Measurements from ENCODE around the gene FIGNL1. TPM values are rescaled to one million over a fixed set of nuclear protein-coding genes. Genes with fewer than 3 reads are reported as not detected.

FIGNL1 gene
- total and polyA plus RNA-seq, 2 donors (not counting 3 experiments of a cell fraction or from before 2014, with no cell fraction given), result 20.8 to 49.3 TPM

- CTCF ChIA-PET, result interaction anchor here (0.9 to 1.3 kb wide), 3 partner anchors 18 to 747 kb away, joined by 3 read pairs; no protein-coding TSS in a partner anchor
- Histone ChIP-seq H2AFZ (ENCODE audit: low read depth, low read length) (no peak overlapping the region), H4K20me1 (replicated peaks; ENCODE audit: control insufficient read depth, extremely low read depth, insufficient read depth, low read length) (no peaks in the 10 kb centered on the region), H3K79me2 (ENCODE audit: control insufficient read depth, insufficient read depth, low read length) (no peaks in the 10 kb centered on the region), H3K36me3 (ENCODE audit: control insufficient read depth in 2 of 2, extremely low read depth in 1 of 2, insufficient read depth in 2 of 2, low read length in 2 of 2) (no peaks in the 10 kb centered on the region), H3K4me2 (ENCODE audit: insufficient read depth, low read length) (no peak overlapping the region), H3K27ac (ENCODE audit: insufficient read depth, low read depth, low read length) (no peak overlapping the region), H3K4me3 (replicated peaks in 1 of 3; ENCODE audit: insufficient read depth in 1 of 3, low read depth in 1 of 3, low read length in 3 of 3) (no peak overlapping the region), H3K9me3 (replicated peaks; ENCODE audit: control insufficient read depth, insufficient read depth, low read length) (no peaks in the 10 kb centered on the region), H3K27me3 (ENCODE audit: control insufficient read depth in 2 of 2, insufficient read depth in 2 of 2, low read length in 2 of 2) (peaks cover 0 to 8% of the 10 kb centered on the region in 2 experiments), H3K9ac (replicated peaks; ENCODE audit: extremely low read depth, insufficient read depth, low read length) (no peak overlapping the region), H3K9me1 (replicated peaks; ENCODE audit: control insufficient read depth, extremely low read depth, insufficient read depth, low read length) (no peaks in the 10 kb centered on the region), H3K4me1 (ENCODE audit: control insufficient read depth, extremely low read depth, insufficient read depth, low read length) (no peaks in the 10 kb centered on the region)
- no peak for DNase-seq (ENCODE audit: low read depth, low spot score)
- dilution Hi-C loops (cut with MboI; ENCODE audit: extremely low pct_ligation_motif_present, low sequenced_read_pairs), result no loop called here
- no TSS peak for BruUV-seq (replicated peaks)
- TF ChIP-seq JUN (IDR thresholded peaks at IDR 0.05; ENCODE audit: borderline replicate concordance, insufficient read depth, insufficient read length, low read depth) (no peak), MYC (IDR thresholded peaks at IDR 0.05; ENCODE audit: low read depth, low read length) (no peak), CTCF (IDR thresholded peaks at IDR 0.05; ENCODE audit: extremely low read depth in 1 of 2, insufficient read depth in 1 of 2, low read depth in 1 of 2, low read length in 2 of 2) (no peak), FOS (IDR thresholded peaks at IDR 0.05; ENCODE audit: borderline replicate concordance, insufficient read depth, low read length) (no peak), GATA2 (IDR thresholded peaks at IDR 0.05; ENCODE audit: insufficient read depth, insufficient read length, low read depth, low read length) (no peak), POLR2A (IDR thresholded peaks at IDR 0.05; ENCODE audit: low read depth, low read length) (no peak)
- POLR2A ChIA-PET, result no interaction called here
- FAIRE-seq, result no peak
- intact Hi-C loops (cut with micrococcal nuclease), result no loop called here
These were observed 34.2 kb downstream of the FIGNL1 start for GRCh38 chr7:50415844-50416364.

DNA sequence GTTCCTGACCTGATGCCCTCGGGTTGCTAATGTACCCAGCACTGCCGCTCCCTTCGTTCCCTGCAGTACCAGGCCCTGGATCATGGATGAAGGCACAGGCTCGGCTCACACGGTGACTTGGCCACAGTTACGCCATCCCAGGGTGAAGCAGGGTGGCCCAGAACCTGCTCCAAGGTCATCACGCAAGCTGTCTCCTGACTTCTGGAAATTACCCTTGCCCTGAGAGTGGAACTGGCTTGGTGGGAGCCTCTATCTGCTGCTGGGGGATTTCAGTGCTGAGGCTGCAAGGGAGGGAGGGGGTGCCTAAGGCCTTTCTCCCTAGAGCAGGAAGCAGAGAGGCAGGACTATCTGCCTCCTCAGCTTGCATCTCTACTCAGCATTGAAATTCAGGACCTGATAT, 36.6 kb downstream of the FIGNL1 start:
- TF ChIP-seq EZH2 (IDR thresholded peaks at IDR 0.05; ENCODE audit: borderline replicate concordance, low read depth, low read length, severe bottlenecking), result no peak
- no peak for TF ChIP-seq POLR2AphosphoS5 (IDR thresholded peaks at IDR 0.05; ENCODE audit: insufficient read depth, low read depth, low read length)
- TF ChIP-seq MYC (IDR thresholded peaks at IDR 0.05; ENCODE audit: low read depth, low read length), result no peak
- no peak for TF ChIP-seq GATA2 (IDR thresholded peaks at IDR 0.05; ENCODE audit: insufficient read depth, insufficient read length, low read depth, low read length)
- TF ChIP-seq FOS (IDR thresholded peaks at IDR 0.05; ENCODE audit: borderline replicate concordance, insufficient read depth, low read length), result no peak
- no peak for TF ChIP-seq POLR2A (IDR thresholded peaks at IDR 0.05; ENCODE audit: low read depth, low read length)
- TF ChIP-seq, protein P1, sequence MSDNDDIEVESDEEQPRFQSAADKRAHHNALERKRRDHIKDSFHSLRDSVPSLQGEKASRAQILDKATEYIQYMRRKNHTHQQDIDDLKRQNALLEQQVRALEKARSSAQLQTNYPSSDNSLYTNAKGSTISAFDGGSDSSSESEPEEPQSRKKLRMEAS (IDR thresholded peaks at IDR 0.05; ENCODE audit: insufficient read depth, insufficient read length), result no peak
- TF ChIP-seq JUN (IDR thresholded peaks at IDR 0.05; ENCODE audit: borderline replicate concordance, insufficient read depth, insufficient read length, low read depth), result no peak
- TF ChIP-seq CTCF (IDR thresholded peaks at IDR 0.05; ENCODE audit: extremely low read depth in 1 of 2, insufficient read depth in 1 of 2, low read depth in 1 of 2, low read length in 2 of 2), result no peak
- H4K20me1 ChIP-seq (replicated peaks; ENCODE audit: control insufficient read depth, extremely low read depth, insufficient read depth, low read length), result no peaks in the 10 kb centered on the region
- no peak overlapping the region for H3K9ac ChIP-seq (replicated peaks; ENCODE audit: extremely low read depth, insufficient read depth, low read length)
- H3K9me1 ChIP-seq (replicated peaks; ENCODE audit: control insufficient read depth, extremely low read depth, insufficient read depth, low read length), result no peaks in the 10 kb centered on the region
- no peaks in the 10 kb centered on the region for H3K9me3 ChIP-seq (replicated peaks; ENCODE audit: control insufficient read depth, insufficient read depth, low read length)
- no peak overlapping the region for H3K4me3 ChIP-seq (replicated peaks in 1 of 3; ENCODE audit: insufficient read depth in 1 of 3, low read depth in 1 of 3, low read length in 3 of 3)
- FAIRE-seq, result no peak
- H3K27me3 ChIP-seq (ENCODE audit: control insufficient read depth in 2 of 2, insufficient read depth in 2 of 2, low read length in 2 of 2), result peaks cover 0 to 8% of the 10 kb centered on the region in 2 experiments
- dilution Hi-C loops (cut with MboI; ENCODE audit: extremely low pct_ligation_motif_present, low sequenced_read_pairs), result no loop called here
- no peak overlapping the region for H3K27ac ChIP-seq (ENCODE audit: insufficient read depth, low read depth, low read length)
- H2AFZ ChIP-seq (ENCODE audit: low read depth, low read length), result no peak overlapping the region
- no peak for DNase-seq (ENCODE audit: low read depth, low spot score)
- no peaks in the 10 kb centered on the region for H3K36me3 ChIP-seq (ENCODE audit: control insufficient read depth in 2 of 2, extremely low read depth in 1 of 2, insufficient read depth in 2 of 2, low read length in 2 of 2)
- H3K4me1 ChIP-seq (ENCODE audit: control insufficient read depth, extremely low read depth, insufficient read depth, low read length), result no peaks in the 10 kb centered on the region
- POLR2A ChIA-PET, result no interaction called here
- BruUV-seq (replicated peaks), result no TSS peak
- intact Hi-C loops (cut with micrococcal nuclease), result no loop called here
- no peak overlapping the region for H3K4me2 ChIP-seq (ENCODE audit: insufficient read depth, low read length)
- CTCF ChIA-PET, result no interaction called here
- H3K79me2 ChIP-seq (ENCODE audit: control insufficient read depth, insufficient read depth, low read length), result no peaks in the 10 kb centered on the region

All from endothelial cell of umbilical vein (primary cell).